HFF-Myc (cell line): ENCODE results near the gene ANXA2.

Experiments
- DNase-seq: peaks from one replicate; pipeline ENCODE4 v3.0.0-alpha.2; 2011; ENCODE audit warnings: low read depth; ENCODE audit errors: extremely low read depth
- H3K4me3 ChIP-seq: replicated peaks from 2 replicates; pipeline ENCODE4 v1.5.1; 2011; ENCODE audit warnings: low read depth, mild to moderate bottlenecking, control low read depth, low read length
- CTCF ChIP-seq: IDR thresholded peaks from 2 replicates; pipeline ENCODE4 v1.5.1; 2012; ENCODE audit warnings: mild to moderate bottlenecking, low read depth, low read length, control low read depth; ENCODE audit errors: missing control alignments

ANXA2 gene

GRCh38 chr15:60428935-60429334 is 31.1 kb upstream of the ANXA2 start:
- DNase-seq, result no peak
- no peak for TF ChIP-seq CTCF

GRCh38 chr15:60426870-60427508 is 29.2 kb upstream of the ANXA2 start:
- no peak for DNase-seq
- no peak for TF ChIP-seq CTCF
- no peak overlapping the region for H3K4me3 ChIP-seq

More at GRCh38 chr15:60428935-60429334, 31.1 kb upstream of the ANXA2 start:
- H3K4me3 ChIP-seq, result no peak overlapping the region

- TF ChIP-seq CTCF, result no peak
- DNase-seq, result no peak
- H3K4me3 ChIP-seq, result no peak overlapping the region
Observed at GRCh38 chr15:60425461-60425860, 27.7 kb upstream of the ANXA2 start.

GRCh38 chr15:60424006-60424405 is 26.2 kb upstream of the ANXA2 start:
- H3K4me3 ChIP-seq, result no peak overlapping the region
- no peak for TF ChIP-seq CTCF
- no peak for DNase-seq

- no peak overlapping the region for H3K4me3 ChIP-seq
- no peak for TF ChIP-seq CTCF
- peak; percentile 74 for DNase-seq
Observed at GRCh38 chr15:60423537-60423936, 25.8 kb upstream of the ANXA2 start.

GRCh38 chr15:60421544-60421943 is 23.8 kb upstream of the ANXA2 start:
- no peak for DNase-seq
- no peak overlapping the region for H3K4me3 ChIP-seq
- TF ChIP-seq CTCF, result no peak

- H3K4me3 ChIP-seq, result no peak overlapping the region
- no peak for DNase-seq
- no peak for TF ChIP-seq CTCF
Observed at GRCh38 chr15:60420203-60420716, 22.5 kb upstream of the ANXA2 start.
